ENCODE data around the gene CCDC85B.

Gene CCDC85B

DNA sequence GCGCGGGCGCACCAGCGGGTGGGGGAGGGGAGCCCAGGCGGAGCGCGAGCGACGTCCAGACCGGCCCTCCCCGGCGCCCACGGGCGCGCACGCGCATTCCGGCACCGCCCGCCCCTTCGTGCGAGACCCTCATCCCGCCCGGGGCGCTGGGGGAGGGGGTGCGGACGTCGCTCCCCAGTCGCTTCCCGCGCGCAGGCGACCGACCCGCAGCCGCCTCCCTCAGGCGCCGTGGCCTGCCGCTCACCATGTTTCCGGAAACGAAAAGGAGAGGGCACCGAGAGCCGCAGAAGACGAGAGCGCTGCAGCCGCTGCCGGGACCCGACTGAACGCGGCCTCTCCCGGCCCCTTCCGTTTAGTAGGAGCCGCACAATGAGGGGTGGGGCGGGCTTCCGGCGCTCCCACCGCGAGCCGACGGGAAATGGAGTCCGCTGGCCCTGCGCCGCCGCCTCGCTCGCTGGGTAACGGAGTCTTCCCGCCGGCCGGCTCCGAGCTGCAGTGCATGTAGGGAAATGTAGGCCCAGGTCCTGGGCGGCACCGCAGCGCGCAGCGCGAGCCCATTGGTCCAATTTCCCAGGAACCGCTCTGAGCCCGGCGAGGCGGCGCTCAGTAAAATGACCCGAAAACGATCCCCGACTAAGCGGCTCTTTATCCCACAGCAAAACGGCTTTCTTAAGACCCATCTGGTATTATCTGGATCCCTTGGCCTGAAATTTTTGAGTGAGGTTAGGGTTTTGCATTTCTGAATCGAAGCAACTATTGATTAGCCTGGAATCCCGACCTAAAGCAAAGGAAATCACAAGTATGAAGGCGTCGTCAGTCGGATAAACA is 32.4 kb upstream of the CCDC85B start, which contains the start of gene CFL1:
CFL1 (minus strand) TSS at position 328 of the 828 bp plus-strand sequence; CDS start at position 247, 81 bp downstream.
- DNase-seq (ENCODE audit: low spot score) = peak; percentile 93

DNA sequence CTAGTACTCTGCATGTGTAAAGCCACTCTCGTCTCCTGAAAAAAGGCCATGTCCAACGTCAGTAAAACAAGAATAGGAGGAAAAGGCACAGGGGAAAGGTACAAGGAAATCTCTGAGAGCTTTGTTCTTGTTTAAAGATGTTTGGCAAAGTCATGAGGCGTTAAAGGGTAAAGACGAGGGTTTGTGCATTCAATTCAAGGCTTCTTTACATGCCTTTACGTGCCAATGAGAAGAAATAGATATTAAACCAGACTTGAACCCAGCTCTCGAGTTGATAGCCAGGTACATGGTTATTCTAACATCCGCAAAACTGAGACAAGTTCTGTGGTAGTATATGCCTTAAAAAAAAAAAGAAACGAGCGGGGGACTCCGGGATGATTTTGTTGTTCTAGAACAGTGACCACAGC is 31.8 kb upstream of the CCDC85B start:
- no peak for DNase-seq (ENCODE audit: low spot score)

GRCh38 chr11:65859095-65859811 is 31.2 kb upstream of the CCDC85B start:
- peak; percentile 95 for DNase-seq (ENCODE audit: low spot score)

GRCh38 chr11:65859812-65860277 is 30.6 kb upstream of the CCDC85B start:
- DNase-seq (ENCODE audit: low spot score) = no peak

GRCh38 chr11:65860278-65861164 is 30.0 kb upstream of the CCDC85B start, which contains the start of gene MUS81:
Gene MUS81, plus strand, starts transcription at chr11:65860433. Its CDS starts 321 bp downstream, at chr11:65860754.
- DNase-seq (ENCODE audit: low spot score) = peak; percentile 92

GRCh38 chr11:65861165-65861505 is 29.3 kb upstream of the CCDC85B start:
- DNase-seq (ENCODE audit: low spot score) = no peak

DNA sequence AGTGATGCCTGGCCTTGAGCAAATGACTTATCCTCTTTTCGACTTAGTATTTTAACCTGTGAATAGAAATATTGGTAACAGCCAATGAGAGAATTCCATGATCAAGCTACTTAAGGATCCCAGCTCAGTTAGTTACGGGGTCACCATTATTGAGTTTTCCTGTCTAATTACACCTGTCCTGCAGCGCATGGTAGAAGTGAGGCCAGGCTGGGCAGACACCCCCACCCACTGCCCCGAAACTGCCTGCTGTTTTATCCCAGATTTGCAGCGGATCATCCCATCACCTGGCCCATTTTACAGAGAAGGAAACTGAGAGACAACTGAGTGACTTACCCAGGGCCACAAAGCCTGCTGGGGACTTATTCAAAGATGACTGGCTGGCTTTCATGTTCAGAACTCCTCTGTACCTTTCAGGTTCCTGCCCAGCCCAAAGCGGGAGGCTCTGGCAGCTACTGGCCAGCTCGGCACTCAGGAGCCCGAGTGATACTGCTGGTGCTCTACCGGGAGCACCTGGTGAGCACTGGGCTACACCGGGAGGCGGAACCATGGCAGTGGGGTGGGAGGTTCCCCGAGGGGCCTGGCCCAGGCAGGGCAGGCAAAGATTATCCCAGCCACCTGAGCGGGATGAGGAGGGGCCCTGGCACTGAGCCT is 28.8 kb upstream of the CCDC85B start:
- DNase-seq (ENCODE audit: low spot score) = no peak

DNA sequence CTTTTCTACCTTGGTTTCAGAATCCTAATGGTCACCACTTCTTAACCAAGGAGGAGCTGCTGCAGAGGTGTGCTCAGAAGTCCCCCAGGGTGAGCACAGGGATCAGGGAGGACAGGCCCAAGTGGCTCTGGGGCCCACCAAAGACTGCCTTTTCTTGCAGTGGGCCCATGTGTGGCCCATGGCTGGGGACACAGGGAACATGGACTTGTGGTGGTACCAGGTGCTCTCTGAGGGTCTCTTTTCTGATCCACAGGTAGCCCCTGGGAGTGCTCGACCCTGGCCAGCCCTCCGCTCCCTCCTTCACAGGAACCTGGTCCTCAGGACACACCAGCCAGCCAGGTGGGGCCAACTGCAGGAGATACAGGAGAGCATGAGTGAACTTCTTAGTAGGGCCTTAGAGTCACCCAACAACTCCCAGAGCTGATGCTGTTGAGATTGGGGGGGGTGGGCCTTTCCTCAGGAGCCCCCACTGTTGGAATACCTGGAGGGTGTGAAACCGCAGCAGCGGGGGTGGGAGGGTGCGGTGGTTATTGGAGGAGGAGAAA is 28.2 kb upstream of the CCDC85B start:
- DNase-seq (ENCODE audit: low spot score) = no peak

- no peak for DNase-seq (ENCODE audit: low spot score)
These were observed 27.3 kb upstream of the CCDC85B start for GRCh38 chr11:65862941-65863888.

GRCh38 chr11:65863889-65864705 is 26.4 kb upstream of the CCDC85B start:
- no peak for DNase-seq (ENCODE audit: low spot score)

GRCh38 chr11:65864706-65865471 is 25.6 kb upstream of the CCDC85B start:
- no peak for DNase-seq (ENCODE audit: low spot score)

GRCh38 chr11:65865550-65866172 is 24.8 kb upstream of the CCDC85B start:
- DNase-seq (ENCODE audit: low spot score) = no peak

GRCh38 chr11:65866509-65867283 is 23.8 kb upstream of the CCDC85B start:
- no peak for DNase-seq (ENCODE audit: low spot score)

- no peak for DNase-seq (ENCODE audit: low spot score)
These were observed 23.0 kb upstream of the CCDC85B start for GRCh38 chr11:65867284-65868071.

DNA sequence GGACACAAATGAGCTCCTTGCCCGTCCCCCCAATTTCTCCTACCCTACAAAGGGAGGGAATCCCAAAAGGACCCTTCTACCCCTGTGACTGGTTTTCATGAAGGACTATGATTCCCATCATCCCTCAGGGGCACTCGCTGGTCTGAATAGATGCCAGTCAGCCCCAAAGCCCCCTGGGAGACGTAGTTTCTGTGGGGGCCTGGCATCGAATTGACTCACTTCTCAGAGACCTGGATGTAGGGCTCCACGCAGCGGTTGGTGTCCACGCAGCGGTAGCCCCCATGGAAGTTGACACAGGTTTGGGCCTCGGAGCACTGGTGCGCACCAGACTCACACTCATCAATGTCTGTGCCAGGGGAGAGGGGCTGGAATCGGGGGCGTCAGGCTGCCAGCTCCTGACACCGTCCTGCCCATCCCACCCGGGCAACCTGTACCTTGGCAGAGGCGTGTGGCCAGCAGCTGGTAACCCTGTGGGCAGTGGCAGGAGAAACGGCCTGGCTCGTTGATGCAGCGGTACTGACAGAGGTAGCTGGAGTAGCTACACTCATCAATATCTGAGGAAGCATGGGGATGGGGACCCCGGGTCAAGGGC is 22.3 kb upstream of the CCDC85B start:
- no peak for DNase-seq (ENCODE audit: low spot score)

DNA sequence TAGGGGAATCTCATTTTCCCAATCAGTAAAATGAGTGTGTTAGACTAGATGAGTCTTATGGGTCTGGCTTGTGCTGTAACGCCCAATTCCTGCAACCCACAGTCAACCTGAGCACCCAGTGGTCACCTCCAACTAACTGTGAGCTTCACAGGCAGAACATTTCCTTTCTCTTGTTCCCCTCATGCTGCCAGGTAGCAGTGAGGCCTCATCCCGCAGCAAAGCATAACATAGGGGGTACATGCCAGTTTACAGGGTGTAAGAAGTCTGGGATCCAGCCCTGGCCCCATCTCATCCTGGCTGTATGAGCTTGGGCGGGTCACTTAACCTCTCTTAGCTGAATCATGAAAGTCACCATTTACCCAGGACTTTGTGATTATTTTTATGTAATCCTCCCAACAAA is 21.6 kb upstream of the CCDC85B start:
- no peak for DNase-seq (ENCODE audit: low spot score)
